Measurements from ENCODE around the gene ZFAND2A.

- TF ChIP-seq CTCF (IDR thresholded peaks at IDR 0.05; ENCODE audit: low read length) (no peak), EZH2 (IDR thresholded peaks at IDR 0.05; ENCODE audit: borderline replicate concordance, low read length) (no peak)
Measured at GRCh38 chr7:1105189-1105588, 54.8 kb downstream of the ZFAND2A start.

Data from OCI-LY1 (cell line).